Adrenal gland (tissue), 5 donors: ENCODE results near the gene GRIA1.

Experiments used
- CTCF ChIP-seq, 6 experiments: fragments of 450-650 bp in 4 of 6; fragments of 200-600 bp in 2 of 6; sonication (generic) in 1 of 6; IDR thresholded peaks; 1 replicate in 5 of 6; 2 replicates in 1 of 6; pipeline versions ENCODE4 v1.5.1 to v1.8.0; 2016 to 2021; ENCODE audit warnings: antibody characterized with exemption in 6 of 6, mild to moderate bottlenecking in 2 of 6, moderate library complexity in 1 of 6
- POLR2A ChIP-seq, 2 donors: fragments of 450-650 bp; IDR thresholded peaks; one replicate each; pipeline ENCODE4 v1.6.1; 2017; ENCODE audit warnings: antibody characterized with exemption in 2 of 2, mild to moderate bottlenecking in 2 of 2, moderate library complexity in 1 of 2
- donor health status: DM: no; HTN: no; CAD: no.

- TF ChIP-seq CTCF (IDR thresholded peaks at IDR 0.05) (no peak), POLR2A (IDR thresholded peaks at IDR 0.05) (no peak)
Measured at GRCh38 chr5:153555420-153556114, 65.1 kb downstream of the GRIA1 start.
